Measurements from ENCODE around the gene RPS6KA2. TPM values are rescaled to one million over a fixed set of nuclear protein-coding genes. Genes with fewer than 3 reads are reported as not detected.

The RPS6KA2 gene
- total and polyA plus RNA-seq, 2 donors (not counting 3 experiments of a cell fraction or from before 2014, with no cell fraction given): 54.5 to 75.8 TPM

DNA sequence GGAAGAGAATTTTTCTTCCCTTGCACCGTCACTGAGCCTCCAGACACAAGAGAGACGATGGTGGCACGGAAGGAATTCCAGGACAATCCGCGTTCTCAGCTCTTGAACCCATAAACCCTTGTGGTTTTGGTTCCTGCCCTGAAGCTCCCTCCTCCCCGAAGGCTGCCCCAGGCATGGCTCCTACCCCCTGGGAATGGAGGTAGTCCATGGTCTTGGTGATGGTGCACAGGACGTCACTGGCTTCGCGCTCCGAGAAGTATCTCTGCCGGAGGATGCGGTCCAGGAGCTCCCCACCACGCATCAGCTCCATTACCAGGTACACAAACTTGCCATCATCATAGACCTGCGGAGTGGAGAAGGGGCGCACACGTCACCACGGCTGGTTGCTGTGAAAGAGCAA, 196.8 kb downstream of the RPS6KA2 start:
- Histone ChIP-seq H3K4me3 (replicated peaks in 1 of 3; ENCODE audit: insufficient read depth in 1 of 3, low read depth in 1 of 3, low read length in 3 of 3) (no peak overlapping the region), H3K27ac (ENCODE audit: insufficient read depth, low read depth, low read length) (no peak overlapping the region), H3K9ac (replicated peaks; ENCODE audit: extremely low read depth, insufficient read depth, low read length) (no peak overlapping the region), H3K27me3 (ENCODE audit: control insufficient read depth in 2 of 2, insufficient read depth in 2 of 2, low read length in 2 of 2) (no peaks in the 10 kb centered on the region), H3K36me3 (ENCODE audit: control insufficient read depth in 2 of 2, extremely low read depth in 1 of 2, insufficient read depth in 2 of 2, low read length in 2 of 2) (peaks cover 0 to 13% of the 10 kb centered on the region in 2 experiments), H3K4me1 (ENCODE audit: control insufficient read depth, extremely low read depth, insufficient read depth, low read length) (no peaks in the 10 kb centered on the region), H3K9me3 (replicated peaks; ENCODE audit: control insufficient read depth, insufficient read depth, low read length) (no peaks in the 10 kb centered on the region), H2AFZ (ENCODE audit: low read depth, low read length) (no peak overlapping the region), H3K4me2 (ENCODE audit: insufficient read depth, low read length) (no peak overlapping the region), H3K9me1 (replicated peaks; ENCODE audit: control insufficient read depth, extremely low read depth, insufficient read depth, low read length) (no peaks in the 10 kb centered on the region), H4K20me1 (replicated peaks; ENCODE audit: control insufficient read depth, extremely low read depth, insufficient read depth, low read length) (no peaks in the 10 kb centered on the region), H3K79me2 (ENCODE audit: control insufficient read depth, insufficient read depth, low read length) (no peaks in the 10 kb centered on the region)
- ChIA-PET POLR2A (no interaction called here), CTCF (interaction anchor here (1.5 kb wide), 1 partner anchor 30 kb away, joined by 3 read pairs; no protein-coding TSS in a partner anchor)
- TF ChIP-seq, protein P1, sequence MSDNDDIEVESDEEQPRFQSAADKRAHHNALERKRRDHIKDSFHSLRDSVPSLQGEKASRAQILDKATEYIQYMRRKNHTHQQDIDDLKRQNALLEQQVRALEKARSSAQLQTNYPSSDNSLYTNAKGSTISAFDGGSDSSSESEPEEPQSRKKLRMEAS (IDR thresholded peaks at IDR 0.05; ENCODE audit: insufficient read depth, insufficient read length): no peak
- TF ChIP-seq FOS (IDR thresholded peaks at IDR 0.05; ENCODE audit: borderline replicate concordance, insufficient read depth, low read length) (no peak), MYC (IDR thresholded peaks at IDR 0.05; ENCODE audit: low read depth, low read length) (no peak), EZH2 (IDR thresholded peaks at IDR 0.05; ENCODE audit: borderline replicate concordance, low read depth, low read length, severe bottlenecking) (no peak)
- intact Hi-C loops (cut with micrococcal nuclease): no loop called here
- dilution Hi-C loops (cut with MboI; ENCODE audit: extremely low pct_ligation_motif_present, low sequenced_read_pairs): no loop called here
- no TSS peak for BruUV-seq (replicated peaks)
- DNase-seq (ENCODE audit: low read depth, low spot score) (no peak), FAIRE-seq (no peak)

DNA sequence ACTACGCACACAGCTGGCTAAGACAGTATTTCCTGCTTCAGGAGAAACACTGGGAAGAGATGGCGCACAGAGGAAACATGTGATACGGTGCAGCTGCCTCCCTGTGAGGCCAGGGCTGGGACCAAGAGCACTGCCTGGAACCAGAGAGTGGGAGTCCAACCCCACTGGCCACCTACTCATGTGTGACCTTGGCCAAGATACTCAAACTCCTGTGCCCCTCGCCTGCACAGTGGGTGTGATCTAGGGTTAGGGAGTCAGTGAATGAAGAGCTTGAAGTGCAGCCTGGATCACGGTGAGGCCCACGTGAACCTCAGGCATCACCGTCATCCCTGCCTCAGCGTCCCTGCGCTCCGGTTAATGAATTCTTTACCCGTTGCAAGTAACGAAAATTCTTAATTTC, 202.6 kb downstream of the RPS6KA2 start:
- CTCF ChIA-PET: interaction anchor here (1.1 to 1.2 kb wide), 2 partner anchors 14 to 24 kb away, joined by 3 to 5 read pairs; no protein-coding TSS in a partner anchor
- no peak overlapping the region for H3K4me2 ChIP-seq (ENCODE audit: insufficient read depth, low read length)
- DNase-seq (ENCODE audit: low read depth, low spot score) (no peak), FAIRE-seq (no peak)
- H3K9ac ChIP-seq (replicated peaks; ENCODE audit: extremely low read depth, insufficient read depth, low read length): no peak overlapping the region
- H3K9me3 ChIP-seq (replicated peaks; ENCODE audit: control insufficient read depth, insufficient read depth, low read length): no peaks in the 10 kb centered on the region
- H3K79me2 ChIP-seq (ENCODE audit: control insufficient read depth, insufficient read depth, low read length): no peaks in the 10 kb centered on the region
- POLR2A ChIA-PET: no interaction called here
- peaks cover 0 to 25% of the 10 kb centered on the region in 2 experiments for H3K36me3 ChIP-seq (ENCODE audit: control insufficient read depth in 2 of 2, extremely low read depth in 1 of 2, insufficient read depth in 2 of 2, low read length in 2 of 2)
- no TSS peak for BruUV-seq (replicated peaks)
- peaks cover 5% of the 10 kb centered on the region for H3K4me1 ChIP-seq (ENCODE audit: control insufficient read depth, extremely low read depth, insufficient read depth, low read length)
- H3K27ac ChIP-seq (ENCODE audit: insufficient read depth, low read depth, low read length): no peak overlapping the region
- H3K27me3 ChIP-seq (ENCODE audit: control insufficient read depth in 2 of 2, insufficient read depth in 2 of 2, low read length in 2 of 2): no peaks in the 10 kb centered on the region
- intact Hi-C loops (cut with micrococcal nuclease) (no loop called here), dilution Hi-C loops (cut with MboI; ENCODE audit: extremely low pct_ligation_motif_present, low sequenced_read_pairs) (no loop called here)
- no peaks in the 10 kb centered on the region for H3K9me1 ChIP-seq (replicated peaks; ENCODE audit: control insufficient read depth, extremely low read depth, insufficient read depth, low read length)
- no peak overlapping the region for H2AFZ ChIP-seq (ENCODE audit: low read depth, low read length)
- no peaks in the 10 kb centered on the region for H4K20me1 ChIP-seq (replicated peaks; ENCODE audit: control insufficient read depth, extremely low read depth, insufficient read depth, low read length)
- no peak overlapping the region for H3K4me3 ChIP-seq (replicated peaks in 1 of 3; ENCODE audit: insufficient read depth in 1 of 3, low read depth in 1 of 3, low read length in 3 of 3)
- TF ChIP-seq POLR2A (IDR thresholded peaks at IDR 0.05; ENCODE audit: low read depth, low read length) (no peak), EZH2 (IDR thresholded peaks at IDR 0.05; ENCODE audit: borderline replicate concordance, low read depth, low read length, severe bottlenecking) (no peak), JUN (IDR thresholded peaks at IDR 0.05; ENCODE audit: borderline replicate concordance, insufficient read depth, insufficient read length, low read depth) (no peak), FOS (IDR thresholded peaks at IDR 0.05; ENCODE audit: borderline replicate concordance, insufficient read depth, low read length) (no peak), MYC (IDR thresholded peaks at IDR 0.05; ENCODE audit: low read depth, low read length) (no peak), GATA2 (IDR thresholded peaks at IDR 0.05; ENCODE audit: insufficient read depth, insufficient read length, low read depth, low read length) (no peak), POLR2AphosphoS5 (IDR thresholded peaks at IDR 0.05; ENCODE audit: insufficient read depth, low read depth, low read length) (no peak)
- TF ChIP-seq, protein P1 (IDR thresholded peaks at IDR 0.05; ENCODE audit: insufficient read depth, insufficient read length): no peak
- TF ChIP-seq, protein P2, sequence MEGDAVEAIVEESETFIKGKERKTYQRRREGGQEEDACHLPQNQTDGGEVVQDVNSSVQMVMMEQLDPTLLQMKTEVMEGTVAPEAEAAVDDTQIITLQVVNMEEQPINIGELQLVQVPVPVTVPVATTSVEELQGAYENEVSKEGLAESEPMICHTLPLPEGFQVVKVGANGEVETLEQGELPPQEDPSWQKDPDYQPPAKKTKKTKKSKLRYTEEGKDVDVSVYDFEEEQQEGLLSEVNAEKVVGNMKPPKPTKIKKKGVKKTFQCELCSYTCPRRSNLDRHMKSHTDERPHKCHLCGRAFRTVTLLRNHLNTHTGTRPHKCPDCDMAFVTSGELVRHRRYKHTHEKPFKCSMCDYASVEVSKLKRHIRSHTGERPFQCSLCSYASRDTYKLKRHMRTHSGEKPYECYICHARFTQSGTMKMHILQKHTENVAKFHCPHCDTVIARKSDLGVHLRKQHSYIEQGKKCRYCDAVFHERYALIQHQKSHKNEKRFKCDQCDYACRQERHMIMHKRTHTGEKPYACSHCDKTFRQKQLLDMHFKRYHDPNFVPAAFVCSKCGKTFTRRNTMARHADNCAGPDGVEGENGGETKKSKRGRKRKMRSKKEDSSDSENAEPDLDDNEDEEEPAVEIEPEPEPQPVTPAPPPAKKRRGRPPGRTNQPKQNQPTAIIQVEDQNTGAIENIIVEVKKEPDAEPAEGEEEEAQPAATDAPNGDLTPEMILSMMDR (IDR thresholded peaks at IDR 0.05; ENCODE audit: extremely low read depth in 1 of 2, insufficient read depth in 1 of 2, low read depth in 1 of 2, low read length in 2 of 2): no peak

All from endothelial cell of umbilical vein (primary cell).